Stimulated activated CD4-positive, alpha-beta T cell treated with anti-CD3 and anti-CD28 coated beads, Interleukin-2, amount 100 ng/mL, for 24 hours (primary cell): ENCODE data around the gene JAKMIP3.
"Not testable (repeated sequence)": the region's sequence is repeated elsewhere in the genome, so short reads cannot be mapped to it uniquely, and the experiment has no call there.

Source experiments
- DNase-seq, 2 donors: peaks; one replicate each; pipeline ENCODE4 v3.0.0-alpha.2; 2020

JAKMIP3 gene

DNA sequence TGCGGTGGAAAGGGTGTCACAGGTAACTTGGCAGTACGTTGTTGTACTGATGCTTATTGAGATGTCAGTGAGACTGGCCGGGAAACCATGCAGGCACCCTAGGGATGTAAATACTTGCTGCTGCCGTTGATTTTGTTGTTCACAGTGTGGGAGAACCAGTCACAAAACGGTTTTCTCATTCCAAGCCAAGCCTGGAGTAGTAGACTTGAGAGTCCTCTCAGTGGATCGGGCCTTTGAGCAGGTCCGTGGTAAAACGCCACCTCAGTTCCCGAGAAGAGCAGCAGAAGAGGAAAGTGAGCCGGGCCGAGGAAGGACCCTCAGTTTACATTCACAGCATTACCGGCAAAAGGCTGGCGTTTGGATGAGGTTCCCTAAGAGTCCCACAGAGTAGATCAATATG lies 1.1 kb downstream of the JAKMIP3 start:
- no peak for DNase-seq

DNA sequence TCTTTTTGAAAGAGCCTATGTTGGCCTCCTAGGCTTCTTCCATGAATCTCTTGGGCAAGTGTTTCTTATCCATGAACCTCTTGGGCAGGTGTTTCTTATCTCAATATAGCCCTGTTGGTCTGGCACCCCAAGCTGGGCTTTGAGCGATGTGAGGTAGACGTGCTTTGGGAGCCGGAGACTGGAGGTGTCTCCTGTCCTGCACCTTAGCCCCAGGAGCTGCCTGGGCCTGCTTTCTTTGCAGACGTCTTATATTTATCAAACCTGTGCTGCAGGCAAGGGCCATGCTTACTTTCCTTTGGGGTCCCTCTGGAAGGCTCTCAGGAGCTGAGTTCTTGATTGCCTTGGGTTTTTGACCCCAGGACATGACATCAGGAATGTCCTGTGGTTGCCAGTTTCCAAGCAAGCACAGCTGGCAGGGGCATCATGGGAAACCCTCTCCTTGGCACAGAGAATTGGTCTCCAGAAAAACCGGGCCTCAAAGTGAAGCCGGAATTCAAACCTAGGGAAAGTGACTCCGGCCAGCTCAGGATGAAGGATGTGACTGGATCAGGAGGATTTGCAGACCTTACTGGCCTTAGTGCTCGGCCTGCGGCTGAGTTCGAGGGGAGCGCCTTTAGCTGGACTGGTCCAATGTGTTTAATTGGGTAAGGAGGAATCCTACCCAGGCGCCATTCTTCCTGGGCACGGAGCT lies 2.8 kb downstream of the JAKMIP3 start:
- DNase-seq = no peak

DNA sequence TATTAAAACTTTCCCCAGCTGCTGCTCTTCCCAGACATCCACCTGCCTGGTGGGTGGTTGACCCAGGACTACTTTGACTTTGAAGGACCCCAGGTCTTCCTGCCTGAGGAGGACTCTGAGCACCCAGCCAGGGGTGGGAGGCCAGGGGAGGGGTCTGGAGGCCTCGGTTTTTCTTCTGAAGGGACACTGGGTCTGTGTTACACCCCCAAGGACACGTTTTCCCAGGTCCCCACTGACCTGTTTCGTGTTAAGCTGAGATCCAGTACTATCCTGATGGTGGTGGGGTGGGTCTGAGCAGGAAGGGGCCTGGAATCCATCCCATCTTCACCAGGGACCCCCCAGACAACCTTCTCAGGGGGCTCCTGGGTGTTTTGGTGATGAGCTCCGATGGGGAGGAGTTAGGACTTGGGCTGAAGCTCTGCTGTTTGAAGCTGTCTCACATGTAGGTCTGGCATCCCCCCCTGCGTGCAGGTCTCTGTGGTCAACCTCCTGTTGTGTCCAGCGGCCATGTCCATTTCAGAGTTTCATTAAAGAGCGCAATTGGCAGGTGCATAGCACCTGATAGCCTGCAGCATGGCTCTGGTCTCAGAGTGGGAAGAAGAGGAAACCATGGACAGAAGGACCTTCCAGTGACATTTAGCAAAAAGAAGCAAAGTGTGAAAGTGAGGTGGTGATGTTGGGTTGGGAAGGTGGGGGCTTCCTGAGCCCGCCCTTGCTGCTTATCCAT lies 3.5 kb downstream of the JAKMIP3 start:
- no peak for DNase-seq

DNA sequence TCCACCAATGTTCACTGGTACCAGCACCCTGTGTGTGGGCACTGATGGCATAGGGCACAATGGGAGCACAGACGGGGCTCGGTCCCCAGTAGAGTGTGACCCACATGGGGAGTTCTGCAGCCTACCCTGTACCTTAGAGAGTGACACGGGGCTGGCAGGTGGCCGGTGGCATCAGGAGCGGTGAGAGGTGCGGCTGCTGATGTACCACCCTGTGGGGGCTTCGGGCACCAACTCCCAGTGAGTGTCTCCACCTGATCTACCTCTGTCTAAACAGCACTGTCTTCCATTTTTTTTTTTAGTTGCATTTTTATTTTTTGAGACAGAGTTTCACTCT lies 4.1 kb downstream of the JAKMIP3 start:
- DNase-seq = no peak

- DNase-seq = no peak
Observed at GRCh38 chr10:132070724-132071123, 5.0 kb downstream of the JAKMIP3 start.

- DNase-seq = no peak
Observed at GRCh38 chr10:132071667-132072066, 5.9 kb downstream of the JAKMIP3 start.

DNA sequence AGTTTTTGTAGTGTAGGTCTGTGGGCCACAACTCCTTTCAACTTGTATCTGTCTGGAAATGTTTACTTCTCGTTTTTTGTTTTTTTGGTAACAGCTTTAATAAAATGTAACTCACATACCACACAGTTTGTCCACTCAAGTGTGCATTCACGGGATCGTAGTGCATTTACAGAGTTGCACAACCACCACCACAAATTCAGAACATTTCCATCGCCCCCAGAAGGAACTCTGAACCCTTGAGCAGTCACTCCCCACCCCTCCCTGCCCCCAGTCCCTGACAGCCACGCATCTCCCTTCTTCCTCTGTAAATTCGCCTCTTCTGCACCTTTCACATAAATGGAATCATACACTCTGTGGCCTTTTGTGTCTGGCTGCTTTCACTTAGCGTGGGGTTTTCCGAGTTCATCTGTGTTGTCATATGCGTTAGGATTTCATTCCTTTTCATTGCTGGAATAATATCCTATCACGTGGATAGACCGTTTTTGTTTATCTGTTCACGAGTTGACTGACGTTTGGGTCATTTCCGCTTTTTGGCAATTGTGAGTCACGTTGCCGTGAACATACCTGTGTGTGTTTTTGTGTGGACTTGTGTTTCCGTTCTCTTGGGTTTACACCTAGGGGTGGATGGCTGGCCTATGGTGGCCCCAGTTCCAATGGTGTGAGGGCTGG lies 10.3 kb downstream of the JAKMIP3 start:
- no peak for DNase-seq

DNA sequence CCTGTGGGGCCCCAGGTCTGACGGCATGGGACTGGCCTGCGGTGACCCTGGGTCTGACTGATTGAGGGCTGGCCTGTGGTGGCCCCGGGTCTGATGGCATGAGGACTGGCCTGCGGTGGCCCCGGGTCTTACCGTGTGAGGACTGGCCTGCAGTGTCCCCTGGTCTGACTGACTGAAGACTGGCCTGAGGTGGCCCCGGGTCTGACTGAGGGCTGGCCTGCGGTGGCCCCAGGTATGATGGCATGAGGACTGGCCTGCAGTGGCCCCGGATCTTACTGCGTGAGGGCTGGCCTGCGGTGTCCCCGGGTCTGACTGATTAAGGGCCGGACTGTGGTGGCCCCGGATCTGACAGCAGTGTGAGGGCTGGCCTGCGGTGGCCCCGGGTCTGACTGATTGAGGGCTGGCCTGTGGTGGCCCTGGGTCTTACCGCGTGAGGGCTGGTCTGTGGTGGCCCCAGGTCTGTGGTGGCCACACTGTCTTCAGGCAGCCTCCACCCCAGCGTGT lies 10.9 kb downstream of the JAKMIP3 start:
- DNase-seq = no peak

DNA sequence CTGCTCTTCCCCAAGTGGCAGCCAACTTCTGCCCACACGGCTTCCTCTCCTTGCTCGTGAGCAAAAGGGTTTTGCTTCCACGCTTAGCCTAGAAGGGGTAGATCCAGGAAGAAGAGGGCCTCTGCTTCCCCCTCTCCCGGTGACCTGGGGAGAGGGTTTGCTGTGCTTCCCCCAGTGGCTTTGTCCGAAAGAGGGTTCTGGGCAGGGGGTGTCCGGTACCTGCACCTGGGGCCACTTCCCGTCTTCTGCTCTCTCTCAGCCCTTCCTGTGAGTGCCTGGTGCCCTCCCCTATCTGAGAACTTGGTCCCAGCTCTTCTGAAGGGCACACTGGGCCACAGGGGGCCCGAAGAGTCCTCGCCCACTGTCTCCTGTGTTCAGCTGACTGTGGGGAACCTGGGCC lies 11.3 kb downstream of the JAKMIP3 start:
- no peak for DNase-seq

DNA sequence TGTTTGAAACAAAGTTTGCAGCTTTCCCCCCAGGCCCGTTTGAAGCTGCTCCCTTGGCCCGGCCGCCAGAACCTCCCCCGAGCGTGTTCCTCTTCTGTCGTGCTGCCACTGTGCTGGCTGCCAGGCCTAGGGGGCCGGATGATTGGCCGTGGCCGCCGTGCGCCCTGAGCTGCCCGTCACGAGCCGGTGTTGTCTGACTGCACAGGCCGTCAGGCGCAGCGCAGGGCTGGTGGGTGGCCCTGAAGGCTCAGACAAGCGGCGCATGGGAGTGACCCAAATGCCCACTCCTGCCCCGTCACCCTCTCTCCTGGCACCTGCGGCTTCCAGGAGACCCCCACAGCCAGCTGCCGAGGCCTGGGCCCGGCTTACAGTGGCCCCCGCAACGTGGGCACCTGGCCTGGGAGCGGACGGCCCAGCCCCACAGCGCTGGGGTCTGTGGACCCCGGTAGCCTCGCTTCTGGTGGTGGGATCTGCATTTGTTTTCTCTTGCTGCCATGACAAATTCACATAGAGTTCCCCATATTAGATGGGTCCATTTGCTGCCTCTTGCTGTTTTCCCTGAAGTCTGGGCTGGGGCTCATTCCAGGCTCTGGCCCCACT lies 13.1 kb downstream of the JAKMIP3 start:
- DNase-seq = no peak

DNA sequence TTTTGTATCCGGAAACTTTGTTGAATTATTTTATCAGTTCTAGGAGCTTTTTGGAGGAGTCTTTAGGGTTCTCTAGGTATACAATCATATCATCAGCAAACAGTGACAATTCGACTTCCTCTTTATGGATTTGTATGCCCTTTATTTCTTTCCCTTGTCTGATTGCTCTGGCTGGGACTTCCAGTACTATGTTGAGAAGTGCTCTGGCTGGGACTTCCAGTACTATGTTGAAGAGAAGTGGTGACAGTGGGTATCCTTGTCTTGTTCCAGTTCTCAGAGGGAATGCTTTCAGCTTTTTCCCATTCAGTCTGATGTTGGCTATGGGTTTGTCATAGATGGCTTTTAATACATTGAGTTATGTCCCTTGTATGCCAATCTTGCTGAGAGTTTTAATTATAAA lies 18.6 kb downstream of the JAKMIP3 start:
- DNase-seq = not testable (repeated sequence)

DNA sequence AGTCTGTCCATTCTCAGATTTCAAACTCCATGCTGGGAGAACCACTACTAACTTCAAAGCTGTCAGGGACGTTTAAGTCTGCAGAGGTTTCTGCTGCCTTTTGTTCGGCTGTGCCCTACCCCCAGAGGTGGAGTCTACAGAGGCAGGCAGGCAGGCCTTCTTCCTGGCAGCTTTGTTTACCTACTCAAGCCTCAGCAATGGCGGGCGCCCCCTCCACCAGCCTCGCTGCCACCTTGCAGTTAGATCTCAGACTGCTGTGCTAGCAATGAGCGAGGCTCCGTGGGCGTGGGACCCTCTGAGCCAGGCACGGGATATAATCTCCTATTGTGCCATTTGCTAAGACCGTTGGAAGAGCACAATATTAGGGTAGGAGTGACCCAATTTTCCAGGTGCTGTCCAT lies 27.5 kb downstream of the JAKMIP3 start:
- not testable (repeated sequence) for DNase-seq

- no peak for DNase-seq
Observed at GRCh38 chr10:132094581-132095234, 29.0 kb downstream of the JAKMIP3 start.

DNA sequence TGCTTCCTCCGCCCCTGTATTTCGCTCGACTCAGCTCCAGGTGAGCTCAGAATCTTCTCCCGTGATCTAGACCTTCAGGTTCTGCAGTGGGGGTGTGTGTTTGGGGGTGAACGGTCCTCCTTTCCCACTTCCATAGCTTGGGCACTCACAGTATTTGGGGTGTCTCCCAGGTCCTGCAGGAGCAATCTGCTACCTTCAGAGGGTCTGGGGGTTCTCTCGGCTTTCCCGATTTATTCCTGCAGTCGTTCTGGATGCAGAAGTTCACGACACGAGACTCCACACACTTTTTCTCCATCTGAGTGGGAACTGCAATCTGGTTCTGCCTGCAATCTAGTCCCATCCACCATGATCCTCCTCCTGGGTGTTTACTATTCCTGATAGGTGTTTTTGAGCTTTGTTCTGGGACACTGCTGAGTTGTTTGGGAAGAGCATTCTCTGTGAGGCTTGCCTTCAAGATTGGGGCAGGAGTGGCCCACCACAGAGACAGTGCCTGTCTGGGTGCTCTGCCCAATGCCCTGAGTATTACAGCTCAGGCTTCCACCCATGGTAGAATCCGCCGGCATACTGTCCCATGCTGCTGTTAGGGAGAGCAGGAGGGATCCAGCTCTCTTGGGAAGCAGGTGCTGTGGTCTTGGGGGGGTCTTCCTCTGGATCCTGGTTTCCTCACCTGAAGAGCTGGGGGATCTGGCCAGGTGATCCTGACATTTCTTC lies 29.8 kb downstream of the JAKMIP3 start:
- DNase-seq = no peak

- DNase-seq = no peak
Observed at GRCh38 chr10:132096223-132096622, 30.5 kb downstream of the JAKMIP3 start.

GRCh38 chr10:132096863-132097478 lies 31.2 kb downstream of the JAKMIP3 start:
- no peak for DNase-seq

DNA sequence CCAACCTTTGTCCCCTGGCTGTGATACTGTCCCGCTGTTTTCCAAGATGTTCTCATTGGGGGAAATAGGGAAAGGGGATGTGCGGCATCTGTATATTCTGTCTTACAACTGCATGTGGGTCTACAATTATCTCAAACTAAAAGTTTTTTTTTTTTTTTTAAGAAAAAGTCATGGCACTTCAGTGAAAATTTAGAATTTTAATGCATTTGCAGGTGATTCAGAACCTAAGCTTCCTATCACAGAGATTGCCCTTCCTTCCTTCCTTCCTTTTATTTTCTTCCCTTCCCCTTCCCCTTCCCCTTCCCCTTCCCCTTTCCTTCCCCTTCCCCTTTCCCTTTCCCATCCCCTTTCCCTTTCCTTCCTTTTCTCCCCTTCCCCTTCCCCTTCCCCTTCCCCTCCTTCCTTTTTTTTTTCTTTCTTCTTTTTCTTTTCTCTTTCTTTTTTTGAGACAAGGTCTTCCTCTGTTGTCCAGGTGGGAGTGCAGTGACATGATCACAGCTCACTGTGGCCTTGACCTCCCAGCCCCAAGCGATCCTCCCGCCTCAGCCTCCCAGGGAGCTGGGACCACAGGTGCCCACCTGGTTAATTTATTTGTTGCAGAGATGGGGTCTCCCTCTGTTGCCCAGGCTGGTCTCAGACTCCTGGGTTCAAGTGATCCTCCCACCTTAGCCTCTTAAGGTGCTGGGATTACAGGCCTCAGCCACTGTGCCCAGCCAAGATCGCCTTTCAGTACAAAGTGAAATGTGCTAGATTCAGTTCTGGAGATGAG lies 32.0 kb downstream of the JAKMIP3 start:
- no peak for DNase-seq

GRCh38 chr10:132098539-132099388 lies 33.0 kb downstream of the JAKMIP3 start:
- no peak for DNase-seq

DNA sequence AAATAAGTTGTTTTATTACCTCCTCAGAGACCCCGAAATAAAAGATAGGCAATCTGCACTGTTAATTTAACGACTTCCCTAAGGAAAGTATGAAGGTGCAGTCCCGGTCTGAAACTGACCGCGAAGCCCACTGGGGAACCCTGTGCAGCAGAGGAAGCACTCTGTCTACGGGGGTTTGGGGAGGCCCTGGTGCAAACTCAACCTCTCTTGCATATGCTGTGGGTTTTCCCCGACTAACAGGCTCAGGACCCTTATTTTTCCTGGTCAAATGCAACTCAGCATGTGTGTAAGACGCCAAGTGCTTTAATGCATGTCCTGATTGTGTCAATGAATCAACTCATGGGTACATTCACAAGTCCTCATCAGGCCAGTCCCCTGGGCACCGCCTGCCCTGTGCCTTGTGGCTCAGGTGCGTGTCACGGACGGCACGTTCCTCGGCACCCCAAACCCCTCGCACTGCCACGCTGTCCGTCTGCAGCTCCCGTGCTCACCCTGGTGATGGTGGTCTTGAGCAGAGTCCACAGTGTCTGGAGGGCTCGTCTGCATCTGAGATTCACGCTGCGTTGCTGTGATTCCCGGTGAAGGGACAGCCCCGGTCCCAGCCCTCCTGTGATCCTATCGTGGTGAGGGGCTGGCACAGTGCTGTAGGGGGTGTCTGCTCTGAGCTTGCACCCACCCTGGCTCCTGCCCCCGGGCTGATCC lies 33.8 kb downstream of the JAKMIP3 start:
- no peak for DNase-seq

GRCh38 chr10:132100091-132100481 lies 34.3 kb downstream of the JAKMIP3 start:
- no peak for DNase-seq
